ELF-1 (cell line): Measurements from ENCODE around the gene FDXR.

ENCODE experiments used
- DNase-seq: peaks from one replicate; pipeline ENCODE4 v3.0.0-alpha.2; 2016; ENCODE audit warnings: low read depth, low spot score

FDXR gene

GRCh38 chr17:74858672-74859458 lies 13.9 kb downstream of the FDXR start:
- DNase-seq = no peak

- DNase-seq = no peak
Measured at GRCh38 chr17:74857191-74857590, 15.6 kb downstream of the FDXR start.

- DNase-seq = no peak
Measured at GRCh38 chr17:74856112-74856511, 16.7 kb downstream of the FDXR start.

GRCh38 chr17:74855323-74855722 lies 17.5 kb downstream of the FDXR start:
- no peak for DNase-seq

- no peak for DNase-seq
Measured at GRCh38 chr17:74854792-74855191, 18.0 kb downstream of the FDXR start.

GRCh38 chr17:74853669-74854068 lies 19.1 kb downstream of the FDXR start:
- DNase-seq = no peak

GRCh38 chr17:74853048-74853397 lies 19.8 kb downstream of the FDXR start:
- no peak for DNase-seq

- DNase-seq = peak; percentile 90
Measured at GRCh38 chr17:74852237-74853047, 20.4 kb downstream of the FDXR start.

GRCh38 chr17:74851612-74852236 lies 21.1 kb downstream of the FDXR start:
- no peak for DNase-seq

- no peak for DNase-seq
Measured at GRCh38 chr17:74850914-74851313, 21.9 kb downstream of the FDXR start.

GRCh38 chr17:74850310-74850709 lies 22.5 kb downstream of the FDXR start:
- no peak for DNase-seq

- no peak for DNase-seq
Measured at GRCh38 chr17:74848656-74849399, 24.0 kb downstream of the FDXR start.

- DNase-seq = no peak
Measured at GRCh38 chr17:74846621-74847020, 26.2 kb downstream of the FDXR start.

- DNase-seq = no peak
Measured at GRCh38 chr17:74843352-74843627, 29.5 kb downstream of the FDXR start.

GRCh38 chr17:74842599-74843351 lies 30.0 kb downstream of the FDXR start:
- DNase-seq = peak; percentile 78

- no peak for DNase-seq
Measured at GRCh38 chr17:74842146-74842598, 30.6 kb downstream of the FDXR start.

GRCh38 chr17:74840989-74841666 lies 31.7 kb downstream of the FDXR start:
- DNase-seq = peak; percentile 50

GRCh38 chr17:74839990-74840852 lies 32.6 kb downstream of the FDXR start:
- DNase-seq = no peak

- peak; percentile 27 for DNase-seq
Measured at GRCh38 chr17:74838274-74838673, 34.5 kb downstream of the FDXR start.
